ENCODE measurements around the gene IMMP2L. TPM values are rescaled to one million over a fixed set of nuclear protein-coding genes. Genes with fewer than 3 reads are reported as not detected.
A peak's percentile ranks its signal among the peaks of the same experiment; 100 is the strongest.

Gene IMMP2L
- total RNA-seq, 2 experiments from 2014 or later: 10.2 to 12.8 TPM

GRCh38 chr7:111006040-111006439 is 556.3 kb downstream of the IMMP2L start:
- POLR2A ChIA-PET: no interaction called here
- ATAC-seq (ENCODE audit: low read depth) (no peak), DNase-seq (no peak)
- no peaks in the 10 kb centered on the region for H3K27me3 Mint-ChIP-seq
- H3K4me3 Mint-ChIP-seq: no peak overlapping the region
- peaks cover 1% of the 10 kb centered on the region for H3K9me3 Mint-ChIP-seq
- H3K27ac Mint-ChIP-seq: no peak overlapping the region
- H3K36me3 Mint-ChIP-seq: peaks cover 18% of the 10 kb centered on the region
- peaks cover 36% of the 10 kb centered on the region for H3K4me1 Mint-ChIP-seq

- peaks cover 19% of the 10 kb centered on the region for H3K36me3 Mint-ChIP-seq
- no peak for ATAC-seq (ENCODE audit: low read depth)
- peaks cover 30% of the 10 kb centered on the region for H3K4me1 Mint-ChIP-seq
- no peak overlapping the region for H3K27ac Mint-ChIP-seq
- no peak overlapping the region for H3K4me3 Mint-ChIP-seq
- no peaks in the 10 kb centered on the region for H3K27me3 Mint-ChIP-seq
- peaks cover 1% of the 10 kb centered on the region for H3K9me3 Mint-ChIP-seq
- POLR2A ChIA-PET: no interaction called here
- no peak for DNase-seq
These were observed 556.8 kb downstream of the IMMP2L start for GRCh38 chr7:111005445-111005844.

GRCh38 chr7:111004310-111004901 is 557.9 kb downstream of the IMMP2L start:
- Mint-ChIP-seq H3K27ac (no peak overlapping the region), H3K9me3 (peaks cover 8% of the 10 kb centered on the region), H3K27me3 (no peaks in the 10 kb centered on the region), H3K4me3 (no peak overlapping the region), H3K4me1 (peaks cover 22% of the 10 kb centered on the region), H3K36me3 (peaks cover 29% of the 10 kb centered on the region)
- ATAC-seq (ENCODE audit: low read depth) (no peak), DNase-seq (no peak)
- POLR2A ChIA-PET: no interaction called here

- Mint-ChIP-seq H3K27me3 (no peaks in the 10 kb centered on the region), H3K9me3 (peaks cover 11% of the 10 kb centered on the region), H3K27ac (no peak overlapping the region), H3K36me3 (peaks cover 32% of the 10 kb centered on the region), H3K4me3 (no peak overlapping the region), H3K4me1 (peaks cover 18% of the 10 kb centered on the region)
- POLR2A ChIA-PET: no interaction called here
- no peak for DNase-seq
- ATAC-seq (ENCODE audit: low read depth): no peak
These were observed 558.4 kb downstream of the IMMP2L start for GRCh38 chr7:111003883-111004282.

GRCh38 chr7:110994028-110994967 is 568.0 kb downstream of the IMMP2L start:
- Mint-ChIP-seq H3K27me3 (no peaks in the 10 kb centered on the region), H3K4me3 (peak overlapping the region; percentile 9), H3K27ac (peak overlapping the region; percentile 74), H3K4me1 (peaks cover 30% of the 10 kb centered on the region), H3K36me3 (peaks cover 28% of the 10 kb centered on the region), H3K9me3 (peaks cover 11% of the 10 kb centered on the region)
- DNase-seq (no peak), ATAC-seq (ENCODE audit: low read depth) (peak; percentile 86)
- POLR2A ChIA-PET: interaction anchor here (0.7 to 1.0 kb wide), 2 partner anchors 18 to 89 kb away, joined by 3 to 4 read pairs; no protein-coding TSS in a partner anchor

GRCh38 chr7:110988890-110989501 is 573.3 kb downstream of the IMMP2L start:
- Mint-ChIP-seq H3K27ac (no peak overlapping the region), H3K4me1 (peaks cover 33% of the 10 kb centered on the region), H3K4me3 (no peak overlapping the region), H3K36me3 (peaks cover 27% of the 10 kb centered on the region), H3K27me3 (no peaks in the 10 kb centered on the region), H3K9me3 (peaks cover 8% of the 10 kb centered on the region)
- DNase-seq: no peak
- POLR2A ChIA-PET: no interaction called here
- ATAC-seq (ENCODE audit: low read depth): no peak

- Mint-ChIP-seq H3K9me3 (peaks cover 4% of the 10 kb centered on the region), H3K27me3 (no peaks in the 10 kb centered on the region), H3K4me3 (no peak overlapping the region), H3K36me3 (peaks cover 22% of the 10 kb centered on the region), H3K27ac (no peak overlapping the region), H3K4me1 (peaks cover 26% of the 10 kb centered on the region)
- DNase-seq: no peak
- POLR2A ChIA-PET: interaction anchor here (0.8 kb wide), 1 partner anchor 18 kb away, joined by 4 read pairs; no protein-coding TSS in a partner anchor
- peak; percentile 74 for ATAC-seq (ENCODE audit: low read depth)
These were observed 573.9 kb downstream of the IMMP2L start for GRCh38 chr7:110988348-110988747.

- Mint-ChIP-seq H3K27ac (no peak overlapping the region), H3K27me3 (no peaks in the 10 kb centered on the region), H3K4me3 (no peak overlapping the region), H3K36me3 (peaks cover 20% of the 10 kb centered on the region), H3K9me3 (peaks cover 5% of the 10 kb centered on the region), H3K4me1 (peaks cover 21% of the 10 kb centered on the region)
- POLR2A ChIA-PET: interaction anchor here (0.8 kb wide), 1 partner anchor 17 kb away, joined by 4 read pairs; no protein-coding TSS in a partner anchor
- no peak for ATAC-seq (ENCODE audit: low read depth)
- no peak for DNase-seq
These were observed 575.1 kb downstream of the IMMP2L start for GRCh38 chr7:110987127-110987693.

- H3K9me3 Mint-ChIP-seq: peaks cover 6% of the 10 kb centered on the region
- H3K27ac Mint-ChIP-seq: no peak overlapping the region
- DNase-seq (no peak), ATAC-seq (ENCODE audit: low read depth) (no peak)
- H3K27me3 Mint-ChIP-seq: no peaks in the 10 kb centered on the region
- H3K4me1 Mint-ChIP-seq: peaks cover 27% of the 10 kb centered on the region
- POLR2A ChIA-PET: interaction anchor here (0.6 kb wide), 1 partner anchor 15 kb away, joined by 4 read pairs; no protein-coding TSS in a partner anchor
- H3K36me3 Mint-ChIP-seq: peaks cover 22% of the 10 kb centered on the region
- H3K4me3 Mint-ChIP-seq: no peak overlapping the region
These were observed 578.4 kb downstream of the IMMP2L start for GRCh38 chr7:110983822-110984456.

- H3K4me1 Mint-ChIP-seq: peaks cover 30% of the 10 kb centered on the region
- DNase-seq (no peak), ATAC-seq (ENCODE audit: low read depth) (peak; percentile 85)
- H3K27me3 Mint-ChIP-seq: no peaks in the 10 kb centered on the region
- POLR2A ChIA-PET: interaction anchor here (0.6 to 1.3 kb wide), 5 partner anchors 9 to 115 kb away, joined by 3 to 4 read pairs (median 3); no protein-coding TSS in a partner anchor
- peaks cover 23% of the 10 kb centered on the region for H3K36me3 Mint-ChIP-seq
- peak overlapping the region; percentile 77 for H3K4me3 Mint-ChIP-seq
- H3K27ac Mint-ChIP-seq: peak overlapping the region; percentile 92
- H3K9me3 Mint-ChIP-seq: peaks cover 10% of the 10 kb centered on the region
These were observed 585.1 kb downstream of the IMMP2L start for GRCh38 chr7:110977127-110977737.

GRCh38 chr7:110975486-110975885 is 586.8 kb downstream of the IMMP2L start:
- ATAC-seq (ENCODE audit: low read depth) (peak; percentile 29), DNase-seq (no peak)
- Mint-ChIP-seq H3K9me3 (peaks cover 9% of the 10 kb centered on the region), H3K27me3 (no peaks in the 10 kb centered on the region), H3K4me1 (peaks cover 26% of the 10 kb centered on the region), H3K36me3 (peaks cover 29% of the 10 kb centered on the region), H3K27ac (no peak overlapping the region), H3K4me3 (no peak overlapping the region)
- POLR2A ChIA-PET: no interaction called here

- Mint-ChIP-seq H3K4me3 (no peak overlapping the region), H3K36me3 (peaks cover 28% of the 10 kb centered on the region), H3K4me1 (peaks cover 25% of the 10 kb centered on the region), H3K9me3 (peaks cover 8% of the 10 kb centered on the region), H3K27ac (no peak overlapping the region), H3K27me3 (no peaks in the 10 kb centered on the region)
- no peak for ATAC-seq (ENCODE audit: low read depth)
- DNase-seq: no peak
- POLR2A ChIA-PET: no interaction called here
These were observed 587.9 kb downstream of the IMMP2L start for GRCh38 chr7:110974441-110974840.
